HG02759 (cell line): ENCODE data around the gene IGDCC3.
"Not testable (repeated sequence)": the region's sequence is repeated elsewhere in the genome, so short reads cannot be mapped to it uniquely, and the experiment has no call there.

Source experiments
- ATAC-seq: cut with Tn5 transposase; IDR thresholded peaks from one replicate; pipeline ENCODE4 v1.9.1; 2021; ENCODE audit warnings: mild to moderate bottlenecking, moderate library complexity; ENCODE audit not compliant: unreplicated experiment

Gene IGDCC3

GRCh38 chr15:65371976-65372786 is 5.6 kb downstream of the IGDCC3 start:
- no peak for ATAC-seq

DNA sequence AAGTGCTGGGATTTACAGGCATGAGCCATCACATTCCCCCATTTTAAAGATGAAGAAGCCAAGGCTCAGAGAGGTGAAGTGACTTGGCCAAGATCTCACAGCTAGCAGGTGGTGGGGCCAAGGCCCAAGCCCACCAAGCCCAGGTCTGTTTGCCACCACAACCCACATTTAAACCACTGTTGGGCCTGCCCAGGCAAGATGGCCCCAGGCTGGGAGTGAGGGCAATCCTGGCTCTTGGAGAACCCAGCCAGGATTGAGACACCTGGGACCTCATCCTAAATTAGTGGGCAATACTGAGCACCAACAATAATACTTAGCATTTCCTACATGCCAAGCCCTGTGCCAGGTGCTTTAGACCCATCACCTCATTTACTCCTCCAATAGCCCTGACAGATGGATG is 6.9 kb downstream of the IGDCC3 start:
- ATAC-seq: no peak

- no peak for ATAC-seq
These were observed 8.2 kb downstream of the IGDCC3 start for GRCh38 chr15:65369651-65370050.

GRCh38 chr15:65369212-65369547 is 8.6 kb downstream of the IGDCC3 start:
- no peak for ATAC-seq

DNA sequence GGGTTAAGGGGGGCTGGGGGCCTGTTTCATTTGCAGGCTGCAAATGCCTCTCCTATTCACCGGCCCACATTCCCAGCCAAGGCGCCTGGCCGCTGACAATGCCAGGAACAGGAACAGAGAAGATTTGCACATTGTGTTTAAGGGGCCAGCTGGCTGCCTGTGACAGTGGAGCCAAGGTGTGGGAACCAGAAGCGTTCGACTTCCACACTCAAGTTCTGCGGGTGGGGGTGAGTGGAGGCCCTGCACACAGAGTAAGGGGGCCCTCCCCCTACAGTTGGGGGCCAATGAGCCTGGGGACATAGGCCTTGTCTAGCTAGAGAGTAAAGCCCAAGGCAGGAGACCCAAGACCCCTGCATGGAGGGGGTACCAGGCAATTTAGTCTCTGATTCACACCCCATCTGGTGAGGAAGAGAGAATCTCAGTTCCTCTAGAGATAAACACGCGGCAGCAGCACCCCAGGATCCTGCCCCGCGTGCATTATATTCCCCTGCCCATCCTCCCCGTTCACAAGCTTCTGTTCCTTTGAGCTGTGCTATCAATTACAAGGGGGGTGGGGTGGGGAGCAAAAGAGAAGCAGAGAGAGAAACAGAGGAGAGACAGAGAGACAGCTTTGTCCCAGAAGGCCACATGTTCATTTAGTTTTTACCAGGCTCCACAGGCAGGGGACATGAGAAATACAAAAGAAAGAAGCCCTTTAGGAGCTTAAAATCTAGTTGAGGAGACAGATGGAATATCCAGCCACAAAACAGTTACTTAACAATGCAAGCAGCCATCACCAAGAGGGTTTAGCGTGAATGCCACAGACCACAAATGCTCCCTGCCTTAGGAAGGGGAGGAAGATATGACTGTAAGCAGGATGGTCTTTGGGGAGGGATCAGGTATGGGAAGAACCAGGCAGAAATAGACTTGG is 9.2 kb downstream of the IGDCC3 start:
- ATAC-seq: no peak

GRCh38 chr15:65366122-65366892 is 11.5 kb downstream of the IGDCC3 start:
- ATAC-seq: no peak

- ATAC-seq: no peak
These were observed 12.6 kb downstream of the IGDCC3 start for GRCh38 chr15:65365229-65365628.

- no peak for ATAC-seq
These were observed 14.0 kb downstream of the IGDCC3 start for GRCh38 chr15:65363766-65364165.

DNA sequence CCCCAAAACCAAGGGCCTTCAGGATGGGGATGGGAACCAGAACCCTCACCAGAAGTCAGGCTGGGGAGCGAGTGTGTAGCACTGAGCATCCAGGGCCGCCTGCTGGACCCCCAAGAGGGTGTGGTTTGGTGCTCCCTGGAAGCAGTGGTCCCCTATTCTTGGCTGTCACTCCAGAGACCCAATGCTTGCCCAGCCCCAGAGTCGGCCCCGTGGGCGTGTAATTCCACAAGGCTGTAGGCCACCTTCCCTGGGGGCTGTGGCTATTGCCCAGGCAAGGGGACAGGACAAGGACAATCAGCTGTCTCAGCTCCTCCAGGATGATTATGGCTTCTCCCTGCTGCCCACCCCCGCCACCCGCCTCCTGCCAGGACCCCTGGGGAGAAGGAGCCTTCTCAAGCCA is 14.5 kb downstream of the IGDCC3 start:
- no peak for ATAC-seq

DNA sequence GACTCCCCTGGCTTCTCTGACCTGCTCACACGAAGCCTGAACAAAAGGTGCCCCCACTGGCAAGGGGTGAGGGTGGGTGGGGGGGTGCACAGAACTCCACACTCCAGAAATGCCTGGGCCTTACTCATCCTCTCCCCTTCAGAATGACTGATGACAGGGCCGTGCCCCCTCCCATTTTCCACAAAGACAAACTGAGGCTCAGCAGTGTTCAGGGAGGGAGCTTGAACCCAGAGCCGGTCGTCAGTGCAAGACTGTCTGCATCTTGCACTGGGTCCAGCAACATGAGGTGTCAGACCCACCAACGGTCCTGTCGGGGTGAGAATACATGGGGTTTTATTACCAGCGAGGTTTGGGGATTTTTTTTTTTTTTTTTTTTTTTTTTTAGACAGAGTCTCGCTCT is 15.3 kb downstream of the IGDCC3 start:
- no peak for ATAC-seq

GRCh38 chr15:65361708-65362459 is 15.9 kb downstream of the IGDCC3 start:
- no peak for ATAC-seq

GRCh38 chr15:65360506-65360905 is 17.3 kb downstream of the IGDCC3 start:
- no peak for ATAC-seq

DNA sequence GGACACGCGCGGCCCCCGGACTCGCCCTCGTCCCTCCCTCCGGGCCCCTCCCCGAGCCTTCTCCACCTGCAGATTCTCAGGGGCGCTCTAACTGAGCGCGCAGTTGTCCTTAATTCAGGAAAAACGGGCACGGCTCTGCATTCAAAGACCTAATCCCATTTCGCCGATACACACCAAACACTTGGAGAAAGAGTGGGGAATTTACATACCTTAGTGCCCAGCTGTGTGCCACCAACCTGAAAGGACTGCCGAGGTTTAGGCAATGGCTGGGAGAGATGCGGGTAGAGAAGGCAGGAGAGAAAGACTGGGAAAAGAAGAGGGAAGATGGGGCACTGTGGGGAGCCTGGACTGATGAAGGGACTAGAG is 21.8 kb downstream of the IGDCC3 start:
- no peak for ATAC-seq

GRCh38 chr15:65355173-65355987 is 22.4 kb downstream of the IGDCC3 start:
- no peak for ATAC-seq

GRCh38 chr15:65354835-65355172 is 23.0 kb downstream of the IGDCC3 start:
- no peak for ATAC-seq

GRCh38 chr15:65351972-65352371 is 25.8 kb downstream of the IGDCC3 start:
- not testable (repeated sequence) for ATAC-seq

GRCh38 chr15:65349338-65349737 is 28.5 kb downstream of the IGDCC3 start:
- no peak for ATAC-seq

DNA sequence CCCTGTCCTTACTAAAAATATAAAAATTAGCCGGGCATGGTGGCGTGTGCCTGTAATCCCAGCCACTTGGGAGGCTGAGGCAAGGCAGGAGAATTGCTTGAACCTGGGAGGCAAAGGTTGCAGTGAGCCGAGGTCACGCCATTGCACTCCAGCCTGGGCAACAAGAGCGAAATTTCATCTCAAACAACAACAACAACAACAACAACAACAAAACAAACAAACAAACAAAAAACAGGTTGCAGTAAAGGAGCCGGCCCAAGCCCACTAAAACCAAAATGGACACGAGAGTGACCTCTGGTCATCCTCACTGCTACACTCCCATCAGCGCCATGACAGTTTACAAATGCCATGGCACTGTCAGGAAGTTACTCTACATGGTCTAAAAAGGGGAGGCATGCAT is 30.0 kb downstream of the IGDCC3 start:
- not testable (repeated sequence) for ATAC-seq

GRCh38 chr15:65346856-65347598 is 30.8 kb downstream of the IGDCC3 start:
- ATAC-seq: no peak
